IPS-18c (cell line): Measurements from ENCODE around the gene ADCY7.

Source experiments
- H3K4me3 ChIP-seq: 2 replicates; pipeline ENCODE4 v1.7.0; 2013; ENCODE audit warnings: low read depth, mild to moderate bottlenecking, low read length, moderate library complexity; ENCODE audit not compliant: insufficient read depth
- H3K9me3 ChIP-seq: one replicate; pipeline ENCODE4 v1.6.1; 2013; ENCODE audit warnings: mild to moderate bottlenecking, low read length, moderate library complexity; ENCODE audit not compliant: control insufficient read depth, insufficient read depth

ADCY7 gene

DNA sequence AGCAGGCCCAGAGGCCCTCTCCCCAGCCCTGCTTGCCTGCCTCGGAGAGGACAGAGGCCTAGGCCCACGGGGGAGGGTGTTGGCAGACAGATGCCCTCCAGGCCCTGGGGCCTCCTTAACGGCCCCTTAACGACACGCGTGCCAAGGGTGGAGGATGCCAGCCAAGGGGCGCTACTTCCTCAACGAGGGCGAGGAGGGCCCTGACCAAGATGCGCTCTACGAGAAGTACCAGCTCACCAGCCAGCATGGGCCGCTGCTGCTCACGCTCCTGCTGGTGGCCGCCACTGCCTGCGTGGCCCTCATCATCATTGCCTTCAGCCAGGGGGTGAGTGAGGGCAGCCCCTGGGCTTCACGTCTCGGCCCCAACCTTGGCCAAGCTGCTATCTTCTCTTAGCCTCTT lies 21.7 kb downstream of the ADCY7 start:
- Histone ChIP-seq H3K4me3 (no peak overlapping the region), H3K9me3 (no peaks in the 10 kb centered on the region)

DNA sequence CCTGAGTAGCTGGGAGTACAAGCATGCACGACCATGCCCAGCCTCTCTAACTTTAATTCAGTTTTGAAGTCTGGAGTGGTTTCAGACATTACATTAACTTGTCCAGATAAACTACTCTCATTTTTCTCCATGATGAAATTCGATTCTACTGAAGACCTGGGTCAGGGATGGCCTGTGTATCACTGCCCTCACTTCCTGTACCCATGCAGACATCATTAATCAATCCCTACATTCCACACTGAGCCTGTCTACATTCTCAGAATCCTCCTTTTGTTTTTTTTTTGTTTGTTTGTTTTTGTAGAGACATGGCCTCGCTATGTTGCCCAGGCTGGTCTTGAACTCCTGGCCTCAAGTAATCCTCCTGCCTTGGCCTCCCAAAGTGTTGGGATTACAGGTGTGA lies 22.6 kb downstream of the ADCY7 start:
- Histone ChIP-seq H3K4me3 (no peak overlapping the region), H3K9me3 (no peaks in the 10 kb centered on the region)

DNA sequence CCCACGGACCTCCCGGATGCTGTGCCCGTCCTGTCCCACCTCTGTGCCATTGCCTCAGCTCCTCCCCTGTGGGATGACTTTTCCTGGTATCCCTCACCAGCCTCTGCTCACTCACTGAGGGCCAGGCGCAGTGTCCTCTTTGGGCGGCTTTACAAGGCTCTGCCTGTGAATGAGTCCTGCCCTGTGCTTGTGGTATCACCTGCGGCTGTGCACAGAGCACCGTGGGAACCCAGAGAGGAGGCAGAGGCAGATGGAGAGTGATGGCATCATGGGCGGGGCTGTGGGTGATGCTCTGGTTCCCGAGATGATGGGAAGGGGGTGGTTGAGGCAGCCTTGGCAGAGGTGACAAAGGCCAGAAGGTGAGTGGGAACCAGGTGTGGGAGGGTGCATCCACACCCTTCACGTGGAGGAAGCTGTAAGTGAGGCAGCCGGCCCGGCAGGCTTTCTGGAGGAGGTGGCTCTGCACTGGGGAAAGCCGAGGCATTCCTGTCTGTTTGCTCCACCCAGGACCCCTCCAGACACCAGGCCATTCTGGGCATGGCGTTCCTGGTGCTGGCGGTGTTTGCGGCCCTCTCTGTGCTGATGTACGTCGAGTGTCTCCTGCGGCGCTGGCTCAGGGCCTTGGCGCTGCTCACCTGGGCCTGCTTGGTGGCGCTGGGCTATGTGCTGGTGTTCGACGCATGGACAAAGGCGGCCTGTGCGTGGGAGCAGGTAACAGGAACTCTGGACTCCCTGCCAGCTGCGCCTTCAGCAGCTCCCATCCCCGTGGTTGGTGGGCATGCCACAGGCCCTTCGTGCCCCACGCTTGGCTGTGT lies 23.8 kb downstream of the ADCY7 start:
- no peaks in the 10 kb centered on the region for H3K9me3 ChIP-seq
- no peak overlapping the region for H3K4me3 ChIP-seq

DNA sequence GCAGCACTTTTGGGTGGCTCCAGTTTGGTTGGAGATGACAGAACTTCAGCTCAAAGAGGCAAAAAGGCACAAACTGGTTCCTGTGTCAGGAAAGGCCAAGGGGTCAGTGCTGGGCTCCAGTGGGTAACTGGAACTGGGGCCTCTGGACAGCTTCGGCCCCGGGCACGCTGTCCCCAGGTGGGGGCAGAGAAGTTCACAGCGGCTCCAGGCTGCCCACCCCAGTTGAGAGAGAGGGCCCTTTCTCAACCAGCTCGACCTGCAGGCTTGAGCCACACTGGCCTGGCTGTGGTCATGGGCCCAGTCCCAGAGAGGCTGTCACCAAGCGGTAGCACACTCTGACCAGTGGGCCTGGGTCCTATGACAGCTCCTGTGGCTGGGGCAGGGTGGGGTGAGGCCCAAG lies 24.5 kb downstream of the ADCY7 start:
- H3K4me3 ChIP-seq, result no peak overlapping the region
- no peaks in the 10 kb centered on the region for H3K9me3 ChIP-seq

DNA sequence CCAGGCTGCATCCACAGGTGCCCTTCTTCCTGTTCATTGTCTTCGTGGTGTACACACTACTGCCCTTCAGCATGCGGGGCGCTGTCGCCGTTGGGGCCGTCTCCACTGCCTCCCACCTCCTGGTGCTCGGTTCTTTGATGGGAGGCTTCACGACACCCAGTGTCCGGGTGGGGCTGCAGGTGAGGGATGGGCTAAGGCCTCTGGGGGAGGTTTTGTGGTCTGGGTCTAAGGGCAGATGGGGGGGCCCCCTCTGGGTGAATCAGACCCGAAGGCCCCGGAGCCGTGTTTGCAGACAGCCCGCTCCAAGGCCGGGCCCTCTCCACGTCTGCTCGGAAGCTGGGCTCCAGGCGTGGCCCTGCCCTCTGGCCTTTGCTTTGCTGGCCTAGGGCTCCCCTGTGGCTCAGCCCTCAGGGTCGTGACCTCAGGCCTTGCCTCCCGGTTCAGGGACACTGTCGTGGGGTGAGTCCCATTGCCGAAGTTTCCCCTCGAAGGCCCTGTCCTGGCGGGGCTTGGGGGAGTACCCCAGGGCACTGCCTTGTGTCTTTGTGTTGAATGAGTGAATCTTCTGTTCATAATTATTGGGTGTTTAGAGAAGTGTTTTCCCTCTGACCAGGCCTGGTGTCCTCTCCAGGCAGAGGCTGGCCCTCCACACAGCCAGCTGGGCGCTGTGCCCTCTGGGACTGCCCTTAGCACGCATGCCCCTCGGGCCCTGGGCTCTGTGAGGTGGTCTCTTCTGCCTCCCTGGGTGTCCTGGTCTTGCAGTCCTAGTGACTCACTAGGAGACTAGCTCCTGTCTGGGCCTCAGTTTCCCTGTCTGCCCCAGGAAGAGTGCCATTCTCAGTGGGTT lies 25.6 kb downstream of the ADCY7 start:
- H3K4me3 ChIP-seq, result no peak overlapping the region
- H3K9me3 ChIP-seq, result no peaks in the 10 kb centered on the region

DNA sequence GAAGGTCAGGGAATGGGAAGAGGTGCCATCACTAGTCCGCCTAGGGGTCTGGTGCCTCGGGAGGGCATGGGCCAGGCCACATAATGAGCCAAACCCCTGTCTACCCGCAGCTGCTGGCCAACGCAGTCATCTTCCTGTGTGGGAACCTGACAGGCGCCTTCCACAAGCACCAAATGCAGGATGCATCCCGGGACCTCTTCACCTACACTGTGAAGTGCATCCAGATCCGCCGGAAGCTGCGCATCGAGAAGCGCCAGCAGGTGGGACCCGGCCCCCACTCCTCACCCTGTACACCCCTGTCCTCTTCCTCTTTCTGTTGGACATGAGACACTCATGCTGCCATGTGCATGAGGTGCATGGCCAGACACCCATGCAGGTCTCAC lies 26.2 kb downstream of the ADCY7 start:
- Histone ChIP-seq H3K4me3 (no peak overlapping the region), H3K9me3 (no peaks in the 10 kb centered on the region)

DNA sequence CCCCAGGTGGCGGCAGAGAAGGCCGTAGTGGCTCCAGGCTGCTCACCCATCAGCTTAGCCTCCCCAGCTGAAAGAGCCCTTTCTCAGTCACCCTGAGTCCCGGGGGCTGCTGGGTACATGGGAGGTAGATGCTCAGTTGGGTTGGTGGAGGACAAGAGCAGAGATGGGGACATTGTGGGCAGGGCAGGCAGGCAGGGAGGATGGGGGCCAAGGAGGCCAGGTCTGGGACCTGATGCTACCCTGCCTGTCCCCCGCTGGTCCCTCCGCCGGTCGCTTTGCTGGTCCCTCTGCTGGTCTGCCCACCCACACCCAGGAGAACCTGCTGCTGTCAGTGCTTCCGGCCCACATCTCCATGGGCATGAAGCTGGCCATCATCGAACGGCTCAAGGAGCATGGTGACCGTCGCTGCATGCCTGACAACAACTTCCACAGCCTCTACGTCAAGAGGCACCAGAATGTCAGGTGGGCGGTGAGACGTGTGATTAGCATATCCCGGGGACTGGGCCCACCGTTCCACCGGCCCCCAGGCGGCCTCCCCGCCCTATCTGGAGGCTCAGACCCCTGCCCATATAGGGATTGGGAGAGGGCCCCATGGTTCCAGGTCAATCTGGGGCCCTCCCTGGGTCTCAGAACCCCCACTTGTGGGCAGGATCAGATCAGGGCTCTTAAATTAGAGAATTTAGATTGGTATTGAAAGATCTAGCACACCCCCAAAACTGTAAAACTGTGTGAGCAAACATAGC lies 26.9 kb downstream of the ADCY7 start:
- no peak overlapping the region for H3K4me3 ChIP-seq
- H3K9me3 ChIP-seq, result no peaks in the 10 kb centered on the region

DNA sequence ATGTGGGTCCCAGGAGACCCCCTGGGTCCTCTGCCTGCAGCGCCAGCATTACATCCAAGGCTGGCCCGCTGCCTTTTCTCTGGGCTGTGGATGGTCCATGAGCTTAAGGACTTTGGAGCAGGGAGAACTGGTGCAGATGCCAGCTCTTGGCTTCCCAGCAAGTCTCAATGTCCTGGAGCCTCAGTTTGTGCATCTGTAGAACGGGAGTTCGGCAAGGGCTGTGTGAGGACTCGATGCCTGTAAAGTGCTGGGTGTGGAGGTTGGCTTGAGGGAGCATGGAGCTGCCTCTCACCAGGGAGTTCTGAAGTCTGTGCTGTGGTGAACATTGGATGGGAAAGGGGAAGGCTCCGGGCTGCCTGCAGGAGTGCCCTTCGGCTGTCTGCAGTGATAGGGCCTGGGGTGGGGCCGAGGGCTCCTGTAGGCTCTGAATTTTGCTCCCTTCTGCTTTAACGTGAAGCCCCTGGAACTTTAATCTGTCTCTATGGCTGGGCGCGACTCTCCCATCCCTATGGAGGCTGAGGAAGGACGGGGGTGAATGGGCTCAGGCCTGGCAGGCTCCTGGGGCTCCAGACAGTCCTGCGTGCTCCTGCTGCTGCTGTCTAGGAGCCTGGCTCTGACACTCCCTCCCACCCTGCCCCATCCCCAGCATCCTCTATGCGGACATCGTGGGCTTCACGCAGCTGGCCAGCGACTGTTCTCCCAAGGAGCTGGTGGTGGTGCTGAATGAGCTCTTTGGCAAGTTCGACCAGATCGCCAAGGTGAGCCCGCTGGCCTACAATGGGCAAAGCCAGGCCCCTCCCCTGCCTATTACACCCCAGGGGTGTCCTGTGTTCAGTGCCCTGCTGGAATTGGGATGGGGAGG lies 27.9 kb downstream of the ADCY7 start:
- H3K9me3 ChIP-seq, result no peaks in the 10 kb centered on the region
- no peak overlapping the region for H3K4me3 ChIP-seq

DNA sequence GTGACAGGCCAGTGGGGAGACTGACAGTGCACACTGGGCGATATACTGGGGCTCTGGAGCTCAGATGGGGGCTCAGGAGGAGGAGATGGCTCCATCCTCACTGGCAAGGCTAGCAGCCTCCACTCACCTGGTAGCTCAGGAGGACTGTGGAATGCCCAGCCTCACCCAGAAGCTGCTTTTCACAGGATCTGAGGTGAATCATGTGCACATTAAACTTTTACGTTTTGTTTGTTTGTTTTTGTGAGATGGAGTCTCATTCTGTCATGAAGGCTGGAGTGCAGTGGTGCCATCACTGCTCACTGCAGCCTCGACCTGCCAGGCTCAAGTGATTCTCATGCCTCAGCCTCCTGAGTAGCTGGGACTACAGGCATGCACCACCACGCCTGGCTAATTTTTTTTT lies 28.6 kb downstream of the ADCY7 start:
- no peaks in the 10 kb centered on the region for H3K9me3 ChIP-seq

DNA sequence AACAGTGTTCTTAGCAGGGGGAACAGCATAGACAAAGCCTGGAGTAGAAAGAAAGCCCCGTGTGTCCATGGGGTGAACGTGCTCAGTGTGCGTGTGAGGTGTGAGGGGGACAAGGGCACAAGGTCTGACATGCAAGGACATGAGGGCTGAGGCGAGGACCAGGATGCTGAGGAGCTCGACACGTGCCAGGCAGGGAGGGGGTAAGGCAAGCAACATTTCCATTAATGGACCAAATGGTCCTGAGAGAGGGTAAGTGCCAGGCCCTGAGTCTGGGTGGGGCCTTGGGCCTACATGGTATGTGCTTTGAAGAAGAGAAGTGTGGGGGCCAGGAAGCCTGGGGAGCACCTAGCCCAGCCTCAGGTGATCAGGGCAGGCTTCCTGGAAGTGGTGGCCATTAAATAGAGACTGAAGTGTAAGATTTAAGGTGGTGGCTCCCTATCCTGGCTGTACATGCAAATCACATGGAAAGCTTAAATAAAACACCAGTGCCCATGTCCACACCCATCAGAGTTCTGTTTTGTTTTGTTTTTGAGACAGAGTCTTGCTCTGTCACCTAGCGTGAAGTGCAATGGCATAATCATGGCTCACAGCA lies 29.3 kb downstream of the ADCY7 start:
- Histone ChIP-seq H3K4me3 (no peak overlapping the region), H3K9me3 (no peaks in the 10 kb centered on the region)

More for the DNA sequence above, 28.6 kb downstream of the ADCY7 start:
- no peak overlapping the region for H3K4me3 ChIP-seq

DNA sequence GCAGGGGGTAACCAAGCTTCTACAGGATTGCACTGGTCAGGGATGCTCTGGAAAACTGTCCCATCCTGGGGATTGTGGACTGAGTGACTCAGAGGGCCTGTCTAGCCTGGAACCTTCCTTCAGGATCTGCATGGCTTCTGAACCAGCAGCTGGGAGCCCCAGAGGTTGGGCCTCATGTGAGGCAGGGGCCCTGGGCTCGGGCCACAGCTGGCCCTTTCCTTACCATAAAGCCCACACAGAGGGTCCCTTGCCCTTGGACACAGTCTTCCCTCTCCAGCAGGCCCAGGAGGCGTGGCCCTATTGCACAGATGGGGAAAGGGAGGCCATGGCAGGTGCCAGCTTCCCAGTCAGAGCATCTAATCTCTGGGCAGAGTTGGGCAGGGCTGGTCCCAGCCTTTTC lies 30.5 kb downstream of the ADCY7 start:
- Histone ChIP-seq H3K4me3 (no peak overlapping the region), H3K9me3 (no peaks in the 10 kb centered on the region)

DNA sequence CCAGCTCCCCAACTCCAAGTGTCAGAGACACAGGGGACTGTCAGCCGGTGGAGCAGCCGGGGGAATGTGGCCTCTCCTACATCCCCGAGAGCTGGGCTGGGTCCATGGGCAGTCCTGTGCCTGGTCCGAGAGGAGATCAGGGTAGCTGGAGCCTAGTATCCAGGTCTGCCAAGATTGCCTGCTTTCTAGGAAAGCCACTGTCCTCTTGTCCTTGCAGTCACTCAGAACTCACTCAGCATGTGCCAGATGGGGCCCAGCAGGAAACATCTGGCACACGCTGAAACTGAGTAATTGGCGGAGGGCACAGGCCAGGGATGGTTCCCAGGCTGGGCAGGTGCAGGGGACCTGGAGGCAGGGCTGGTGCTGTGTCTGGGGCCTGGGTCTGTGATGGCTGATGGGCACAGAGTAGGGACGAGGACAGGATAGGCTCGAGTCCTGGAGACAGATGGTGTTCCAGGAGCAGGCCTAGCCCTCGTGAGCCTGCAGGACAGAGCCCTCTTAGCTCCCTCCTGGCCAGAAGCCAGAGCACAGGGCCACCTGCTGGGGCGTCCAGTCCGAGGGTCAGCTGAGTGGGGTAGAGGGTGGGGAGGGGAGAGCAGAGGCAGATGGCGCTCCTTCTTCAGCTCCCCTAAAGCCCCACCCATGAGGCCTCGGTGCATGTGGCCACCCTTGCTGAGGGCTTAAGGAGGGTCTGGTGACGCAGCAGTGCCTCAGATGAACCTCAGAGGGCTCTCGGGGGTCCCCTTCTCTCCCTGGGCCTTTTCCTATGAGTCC lies 31.1 kb downstream of the ADCY7 start:
- H3K9me3 ChIP-seq, result no peaks in the 10 kb centered on the region
- H3K4me3 ChIP-seq, result no peak overlapping the region

DNA sequence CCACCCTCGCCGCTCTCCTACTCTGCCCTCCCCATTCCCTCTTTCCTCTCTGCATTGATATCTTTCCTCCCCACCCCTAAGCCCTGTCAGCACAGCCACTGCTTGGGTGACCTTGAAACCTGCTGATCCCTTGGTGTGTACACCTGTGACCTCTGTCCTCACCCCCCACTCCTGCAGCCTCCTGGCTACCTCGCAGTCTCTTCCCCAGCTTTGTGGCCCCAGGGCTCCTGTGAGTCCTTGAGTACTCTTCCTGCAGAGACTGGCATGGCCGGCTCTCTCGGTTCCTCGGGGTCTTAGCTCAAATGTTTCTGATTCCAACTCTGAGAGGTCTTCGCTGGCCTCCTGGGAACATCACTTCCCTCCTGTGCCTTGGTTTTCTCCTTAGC lies 31.7 kb downstream of the ADCY7 start:
- no peak overlapping the region for H3K4me3 ChIP-seq
- no peaks in the 10 kb centered on the region for H3K9me3 ChIP-seq

DNA sequence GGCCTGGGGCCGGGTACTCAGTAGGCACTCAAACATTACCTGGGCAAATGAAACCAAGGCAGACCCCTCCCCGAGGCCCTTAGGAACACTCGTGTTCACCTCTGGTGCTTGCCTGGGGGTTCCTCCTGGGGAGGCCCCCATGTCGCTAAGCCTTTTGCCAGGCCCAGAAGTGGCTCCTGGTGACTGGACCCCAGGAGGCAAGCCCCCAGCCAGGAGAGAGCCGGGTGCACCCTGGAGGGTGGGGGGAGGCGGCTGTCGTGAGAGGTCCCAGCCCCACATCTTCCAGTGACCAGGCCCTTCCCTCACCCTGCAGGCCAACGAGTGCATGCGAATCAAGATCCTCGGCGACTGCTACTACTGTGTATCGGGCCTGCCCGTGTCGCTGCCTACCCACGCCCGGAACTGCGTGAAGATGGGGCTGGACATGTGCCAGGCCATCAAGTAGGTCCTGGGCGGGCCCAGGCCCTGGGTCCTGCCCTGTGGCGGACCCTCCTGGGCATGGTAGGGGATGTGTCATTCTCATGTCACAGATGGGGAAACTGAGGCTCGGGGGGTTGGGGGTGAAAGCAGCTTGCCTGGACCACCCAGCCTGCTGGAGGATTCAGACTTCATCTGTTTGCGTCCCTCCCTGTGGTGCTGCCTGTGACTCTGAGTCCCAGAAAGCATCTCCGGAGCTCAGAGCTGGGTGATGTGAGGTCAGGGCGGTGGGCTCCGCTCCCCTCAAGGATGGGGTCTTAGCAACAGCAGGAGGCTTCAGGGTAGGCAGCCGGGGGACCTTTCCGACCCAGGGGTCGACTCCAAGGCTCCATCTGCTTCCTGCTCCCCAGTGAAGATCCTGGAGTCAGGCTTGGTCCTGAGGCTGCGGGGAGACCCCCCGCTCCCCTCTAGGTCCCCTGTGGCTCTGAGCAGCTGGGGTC lies 32.5 kb downstream of the ADCY7 start:
- H3K4me3 ChIP-seq, result no peak overlapping the region
- H3K9me3 ChIP-seq, result no peaks in the 10 kb centered on the region

DNA sequence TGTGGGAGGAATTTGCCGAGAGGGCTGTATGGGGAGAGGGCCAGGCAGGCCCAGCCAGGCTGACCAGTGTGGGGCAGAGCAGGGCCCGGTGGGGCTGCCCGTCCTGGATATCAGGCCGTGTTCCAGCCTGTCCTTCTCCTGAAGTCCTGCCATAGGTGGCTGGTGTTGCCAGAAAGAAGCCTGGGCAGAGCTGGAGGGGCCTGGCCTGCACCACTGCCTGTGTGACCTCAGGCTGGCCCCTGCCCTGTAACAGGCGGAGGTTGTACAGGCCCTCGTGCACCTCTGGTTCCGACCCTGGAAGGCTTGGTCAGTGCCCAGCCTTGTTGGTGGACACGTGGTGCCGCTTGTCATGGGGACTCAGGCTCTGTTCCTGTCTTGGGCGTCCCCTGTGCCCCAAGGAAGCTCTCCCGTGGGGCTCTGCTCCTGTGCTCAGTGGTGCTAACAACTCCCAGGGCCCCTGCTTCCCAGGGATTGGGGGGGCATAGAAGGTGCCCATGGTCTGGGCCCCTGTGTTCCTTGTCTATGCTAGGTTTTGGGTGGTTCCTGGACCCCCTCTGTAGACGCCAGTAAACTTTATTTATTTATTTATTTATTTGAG lies 33.3 kb downstream of the ADCY7 start:
- Histone ChIP-seq H3K4me3 (no peak overlapping the region), H3K9me3 (no peaks in the 10 kb centered on the region)
